H1 (cell line): ENCODE data around the gene ABHD17B. TPM values are rescaled to one million over a fixed set of nuclear protein-coding genes. Genes with fewer than 3 reads are reported as not detected.

Experiments
- CTCF ChIA-PET: fragments of 300-600 bp; sonication (Branson Sonifier 250); formaldehyde crosslinking; loops from one replicate; lab custom pipeline; 2021; ENCODE audit not compliant: partially characterized antibody; lab: Charles Lee
- POLR2A ChIA-PET: fragments of 300-600 bp; sonication (Branson Sonifier 250); formaldehyde crosslinking; loops from one replicate; lab custom pipeline; 2021; ENCODE audit warnings: inconsistent platforms; ENCODE audit not compliant: partially characterized antibody; lab: Charles Lee
- DNase-seq, 2 experiments: peaks; one replicate each; pipeline versions ENCODE4 v3.0.0 to v3.0.0-alpha.2; 2010 to 2022; ENCODE audit warnings: low spot score in 2 of 2, low read depth in 1 of 2, mixed read lengths in 1 of 2
- FAIRE-seq: peaks from 2 replicates; lab custom pipeline; 2011; peaks lifted over from hg19 to GRCh38; lab: Jason Lieb, UNC
- H2AFZ ChIP-seq: 2 replicates; pipeline ENCODE4 v1.8.1; 2012; ENCODE audit warnings: low read length, inconsistent platforms
- H2AK5ac ChIP-seq: 2 replicates; pipeline ENCODE4 v1.6.1; 2013; ENCODE audit warnings: low read depth, low read length
- H2BK120ac ChIP-seq: replicated peaks from 2 replicates; pipeline ENCODE3; 2013; ENCODE audit warnings: low read depth, low read length, inconsistent platforms
- H2BK12ac ChIP-seq: 2 replicates; pipeline ENCODE4 v1.6.1; 2013; ENCODE audit warnings: low read depth, low read length
- H2BK15ac ChIP-seq: 2 replicates; pipeline ENCODE4 v1.6.1; 2013; ENCODE audit warnings: low read length
- H2BK20ac ChIP-seq: 2 replicates; pipeline ENCODE4 v1.6.1; 2013; ENCODE audit warnings: low read length
- H2BK5ac ChIP-seq: 2 replicates; pipeline ENCODE4 v1.6.1; 2013; ENCODE audit warnings: low read depth, low read length
- H3K14ac ChIP-seq: 2 replicates; pipeline ENCODE4 v1.6.1; 2013; ENCODE audit warnings: inconsistent platforms; ENCODE audit not compliant: insufficient read length
- H3K18ac ChIP-seq: 2 replicates; pipeline ENCODE4 v1.6.1; 2013; ENCODE audit warnings: low read length; ENCODE audit errors: extremely low read depth
- H3K23ac ChIP-seq: 2 replicates; pipeline ENCODE4 v1.6.1; 2013; ENCODE audit warnings: inconsistent platforms; ENCODE audit not compliant: insufficient read length
- H3K23me2 ChIP-seq: 2 replicates; pipeline ENCODE4 v1.6.1; 2013; ENCODE audit warnings: low read depth, low read length
- H3K27ac ChIP-seq: 2 replicates; pipeline ENCODE4 v1.6.1; 2011; ENCODE audit warnings: low read depth, low read length, inconsistent platforms
- H3K27me3 ChIP-seq, 4 experiments: replicated peaks in 1 of 4; 1 replicate in 1 of 4; 2 replicates in 3 of 4; pipeline versions ENCODE4 v1.6.1 to v1.8.1; 2011 to 2013; ENCODE audit warnings: low read length in 3 of 4, mild to moderate bottlenecking in 3 of 4, inconsistent platforms in 2 of 4, mixed read lengths in 2 of 4, moderate library complexity in 1 of 4; ENCODE audit not compliant: control insufficient read depth in 3 of 4, insufficient read depth in 3 of 4; ENCODE audit errors: extremely low read depth in 1 of 4
- H3K36me3 ChIP-seq, 4 experiments: 2 replicates each; pipeline versions ENCODE4 v1.6.1 to v1.8.1; 2011 to 2013; ENCODE audit warnings: mild to moderate bottlenecking in 4 of 4, low read length in 3 of 4, moderate library complexity in 2 of 4, control low read depth in 1 of 4, inconsistent platforms in 1 of 4; ENCODE audit not compliant: insufficient read depth in 4 of 4, control insufficient read depth in 2 of 4
- H3K4ac ChIP-seq: replicated peaks from 2 replicates; pipeline ENCODE3; 2013; ENCODE audit warnings: low read length, low read depth, mixed read lengths, inconsistent platforms; ENCODE audit not compliant: insufficient read length
- H3K4me1 ChIP-seq, 4 experiments: replicated peaks in 1 of 4; 1 replicate in 1 of 4; 2 replicates in 3 of 4; pipeline versions ENCODE4 v1.6.1 to v1.8.1; 2011 to 2013; ENCODE audit warnings: low read length in 3 of 4, inconsistent platforms in 2 of 4, mixed read lengths in 1 of 4; ENCODE audit not compliant: insufficient read depth in 4 of 4, control insufficient read depth in 3 of 4
- H3K4me2 ChIP-seq, 2 experiments: 2 replicates each; pipeline versions ENCODE4 v1.6.1 to v1.8.1; 2011 to 2013; ENCODE audit warnings: low read depth in 2 of 2, low read length in 2 of 2, control low read depth in 1 of 2, inconsistent platforms in 1 of 2, mild to moderate bottlenecking in 1 of 2; ENCODE audit not compliant: insufficient read depth in 1 of 2
- H3K4me3 ChIP-seq, 4 experiments: fragments of 200-600, 300-600 bp in 1 of 4; sonication (generic), shearing (Covaris generic), sonication (Bioruptor Twin) in 1 of 4; 2 replicates each; pipeline versions ENCODE4 v1.5.1 to v1.8.1; 2011 to 2016; ENCODE audit warnings: low read length in 4 of 4, low read depth in 3 of 4, control low read depth in 2 of 4, inconsistent platforms in 2 of 4, mild to moderate bottlenecking in 2 of 4, mixed read lengths in 1 of 4, moderate library complexity in 1 of 4; ENCODE audit not compliant: insufficient read depth in 2 of 4; ENCODE audit errors: extremely low read depth in 1 of 4
- H3K56ac ChIP-seq: replicated peaks from 2 replicates; pipeline ENCODE3; 2013; ENCODE audit warnings: low read depth, mild to moderate bottlenecking, mixed read lengths, low read length, inconsistent platforms; ENCODE audit not compliant: insufficient read length
- H3K79me1 ChIP-seq: 2 replicates; pipeline ENCODE4 v1.6.1; 2013; ENCODE audit warnings: low read depth, low read length, control low read depth
- H3K79me2 ChIP-seq, 2 experiments: 2 replicates each; pipeline versions ENCODE4 v1.6.1 to v1.8.1; 2012 to 2013; ENCODE audit warnings: low read length in 2 of 2, mild to moderate bottlenecking in 2 of 2, inconsistent platforms in 1 of 2; ENCODE audit not compliant: insufficient read depth in 2 of 2, control insufficient read depth in 1 of 2
- H3K9ac ChIP-seq, 4 experiments: replicated peaks in 1 of 4; 1 replicate in 1 of 4; 2 replicates in 3 of 4; pipeline versions ENCODE4 v1.6.1 to v1.8.1; 2011 to 2013; ENCODE audit warnings: low read depth in 3 of 4, low read length in 3 of 4, control low read depth in 2 of 4, mild to moderate bottlenecking in 2 of 4, moderate library complexity in 2 of 4, inconsistent platforms in 1 of 4; ENCODE audit errors: extremely low read depth in 1 of 4
- H3K9me3 ChIP-seq, 2 experiments: 2 replicates each; pipeline versions ENCODE4 v1.6.1 to v1.8.1; 2012 to 2013; ENCODE audit warnings: mild to moderate bottlenecking in 2 of 2, moderate library complexity in 2 of 2, control low read depth in 1 of 2, inconsistent platforms in 1 of 2, low read depth in 1 of 2, low read length in 1 of 2, mixed read lengths in 1 of 2; ENCODE audit not compliant: insufficient read depth in 2 of 2
- H4K20me1 ChIP-seq, 2 experiments: replicated peaks in 1 of 2; 2 replicates each; pipeline versions ENCODE3 to v1.8.1; 2011 to 2013; ENCODE audit warnings: inconsistent platforms in 2 of 2, low read length in 2 of 2, mild to moderate bottlenecking in 1 of 2; ENCODE audit not compliant: insufficient read depth in 2 of 2, control insufficient read depth in 1 of 2
- H4K5ac ChIP-seq: 2 replicates; pipeline ENCODE4 v1.6.1; 2013; ENCODE audit warnings: low read length, low read depth, mixed read lengths, inconsistent platforms; ENCODE audit not compliant: insufficient read length
- H4K8ac ChIP-seq: 2 replicates; pipeline ENCODE4 v1.8.0; 2013; ENCODE audit warnings: mild to moderate bottlenecking, moderate library complexity, low read length, inconsistent platforms; ENCODE audit not compliant: insufficient read depth; ENCODE audit errors: extremely low read depth
- H4K91ac ChIP-seq: replicated peaks from 2 replicates; pipeline ENCODE3; 2013; ENCODE audit warnings: low read length, mixed read lengths, inconsistent platforms; ENCODE audit not compliant: insufficient read length
- CHD1 ChIP-seq: IDR thresholded peaks from 2 replicates; pipeline ENCODE4 v1.6.1; 2012; ENCODE audit warnings: low read depth, low read length, improper control_type of control experiment
- RBBP5 ChIP-seq: IDR thresholded peaks from 2 replicates; pipeline ENCODE4 v1.7.1; 2012; ENCODE audit warnings: low read depth, mild to moderate bottlenecking, inconsistent platforms, low read length, moderate library complexity, borderline replicate concordance
- RXRA ChIP-seq: IDR thresholded peaks from 2 replicates; pipeline ENCODE4 v1.6.1; 2011; ENCODE audit warnings: low read depth, mild to moderate bottlenecking, low read length, moderate library complexity; ENCODE audit not compliant: insufficient read depth
- SIN3A ChIP-seq, 2 experiments: IDR thresholded peaks in 1 of 2; conservative IDR thresholded peaks in 1 of 2; 2 replicates each; pipeline ENCODE4 v1.6.1; 2011 to 2012; ENCODE audit warnings: low read length in 2 of 2, improper control_type of control experiment in 1 of 2, low read depth in 1 of 2, mild to moderate bottlenecking in 1 of 2
- SP2 ChIP-seq: IDR thresholded peaks from 2 replicates; pipeline ENCODE4 v1.6.1; 2012; ENCODE audit warnings: mild to moderate bottlenecking, low read length, inconsistent platforms
- TAF7 ChIP-seq: optimal IDR thresholded peaks from 2 replicates; pipeline ENCODE3; 2011; ENCODE audit warnings: low read depth, mild to moderate bottlenecking, inconsistent platforms, low read length, moderate library complexity, borderline replicate concordance
- YY1 ChIP-seq: IDR thresholded peaks from 2 replicates; pipeline ENCODE4 v1.6.1; 2011; ENCODE audit warnings: low read depth, mild to moderate bottlenecking, low read length
- WGBS, 2 experiments: shearing (Covaris generic) in 1 of 2; methylation state at CpG; one replicate each; pipeline versions ENCODE4 v1.1.6 to v1.1.7; 2013 to 2015; ENCODE audit warnings: low lambda C conversion rate in 2 of 2, mixed read lengths in 2 of 2, inconsistent platforms in 1 of 2, low coverage in 1 of 2, missing lambda C conversion rate in 1 of 2; ENCODE audit not compliant: insufficient replicate concordance in 2 of 2, insufficient coverage in 1 of 2, insufficient read length in 1 of 2; ENCODE audit errors: extremely low coverage in 1 of 2, missing lambda C conversion rate in 1 of 2; 5-methylcytosine and 5-hydroxymethylcytosine counted together
- polyA plus RNA-seq, 7 experiments: library from polyadenylated mRNA; depleted of rRNA in 3 of 7; stranded (reverse) in 5 of 7; unstranded in 2 of 7; fragments of >200 nt in 5 of 7; fragments of 200-250 nt in 2 of 7; gene quantifications; 1 replicate in 5 of 7; 2 replicates in 1 of 7; 4 replicates in 1 of 7; pipeline versions ENCODE4 v1.2.1 to v1.2.3, GENCODE V29; 2011 to 2013; ENCODE audit warnings: missing spikeins in 2 of 7, mixed read lengths in 2 of 7
- total RNA-seq: library from RNA; stranded (reverse); fragmentation: NEBNext Ultra II Directional; extraction: Animal tissue kit (Norgen Biotek cat#: 25700); gene quantifications from 2 replicates; pipeline ENCODE4 v1.2.1, GENCODE V29; 2021
- TF ChIP-seq, protein P1 (sequence below), 3 experiments: IDR thresholded peaks; 1 replicate in 2 of 3; 2 replicates in 1 of 3; pipeline versions ENCODE4 v1.5.1 to v1.6.1; 2011; ENCODE audit warnings: low read length in 3 of 3, mild to moderate bottlenecking in 3 of 3, inconsistent platforms in 2 of 3, low read depth in 1 of 3, moderate library complexity in 1 of 3; ENCODE audit not compliant: insufficient read depth in 1 of 3; ENCODE audit errors: control extremely low read depth in 1 of 3
- TF ChIP-seq, protein P2 (sequence below): IDR thresholded peaks from 2 replicates; pipeline ENCODE4 v1.6.1; 2012; ENCODE audit warnings: low read length, inconsistent platforms

The ABHD17B gene
- total and polyA plus RNA-seq, 2 of the 8 experiments (the other 6 are each of a cell fraction or from before 2014, with no cell fraction given) = 37.2 to 60.8 TPM

DNA sequence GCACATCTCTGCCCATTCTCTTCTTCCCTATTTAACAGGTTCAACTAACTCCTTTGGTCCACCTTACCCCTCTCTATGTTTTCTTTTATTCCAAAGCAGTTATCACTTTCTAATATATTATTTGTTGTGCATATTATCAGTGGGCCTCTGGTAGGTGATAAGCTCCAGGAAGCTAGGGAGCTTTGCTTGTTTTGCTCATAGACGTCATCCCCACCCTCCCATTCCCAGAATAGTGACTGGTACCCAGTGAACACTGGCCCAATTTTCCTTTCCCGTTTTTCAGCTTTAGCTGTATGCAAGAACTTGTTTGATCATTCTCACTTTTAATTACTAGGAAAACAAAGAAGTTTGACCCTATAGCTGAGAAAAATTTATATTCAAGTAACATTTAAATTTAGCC is 6.9 kb downstream of the ABHD17B start:
- Histone ChIP-seq H4K8ac (no peak overlapping the region), H3K14ac (no peak overlapping the region), H3K27me3 (no peaks in the 10 kb centered on the region), H3K9ac (no peak overlapping the region), H3K9me3 (no peaks in the 10 kb centered on the region), H2BK5ac (no peak overlapping the region), H3K4me2 (no peak overlapping the region), H2BK12ac (no peak overlapping the region), H4K20me1 (peaks cover 25 to 26% of the 10 kb centered on the region in 2 experiments), H3K4me1 (peaks cover 0 to 29% (median 9%) of the 10 kb centered on the region in 4 experiments), H2BK15ac (no peak overlapping the region), H3K4me3 (no peak overlapping the region), H2BK20ac (no peak overlapping the region), H2AK5ac (no peak overlapping the region), H3K36me3 (peaks cover 0 to 16% (median 2%) of the 10 kb centered on the region in 4 experiments; a peak in 3 of 8 replicates), H3K27ac (no peak overlapping the region), H3K79me2 (peaks cover 53 to 98% of the 10 kb centered on the region in 2 experiments), H4K91ac (no peak overlapping the region), H3K56ac (no peak overlapping the region), H2BK120ac (no peak overlapping the region), H2AFZ (no peak overlapping the region), H3K23me2 (no peaks in the 10 kb centered on the region; the same call in 1 of the 2 replicates), H3K4ac (no peak overlapping the region), H4K5ac (no peak overlapping the region), H3K23ac (no peak overlapping the region), H3K18ac (no peak overlapping the region), H3K79me1 (no peaks in the 10 kb centered on the region; the same call in 1 of the 2 replicates)
- WGBS, 2 experiments = 76% methylated on average over 2 of the region's 2 CpGs; no CpG with 5 or more reads in 1 of the 2 experiments
- FAIRE-seq (no peak), DNase-seq (no peak)
- ChIA-PET POLR2A (interaction anchor here (1.4 kb wide), 1 partner anchor 16 kb away, joined by 3 read pairs; no protein-coding TSS in a partner anchor), CTCF (interaction anchor here (0.6 to 1.3 kb wide), 3 partner anchors 83 to 121 kb away, joined by 3 to 4 read pairs (median 4); no protein-coding TSS in a partner anchor)
- TF ChIP-seq YY1 (no peak), TAF7 (no peak), SP2 (no peak), RBBP5 (no peak), CHD1 (no peak), SIN3A (conservative IDR thresholded peaks at IDR 0.05 in 1 of 2, IDR thresholded peaks at IDR 0.05 in 1 of 2; ENCODE audit: low read depth in 1 of 2, low read length in 2 of 2) (no peak), RXRA (no peak)
- TF ChIP-seq, protein P1, sequence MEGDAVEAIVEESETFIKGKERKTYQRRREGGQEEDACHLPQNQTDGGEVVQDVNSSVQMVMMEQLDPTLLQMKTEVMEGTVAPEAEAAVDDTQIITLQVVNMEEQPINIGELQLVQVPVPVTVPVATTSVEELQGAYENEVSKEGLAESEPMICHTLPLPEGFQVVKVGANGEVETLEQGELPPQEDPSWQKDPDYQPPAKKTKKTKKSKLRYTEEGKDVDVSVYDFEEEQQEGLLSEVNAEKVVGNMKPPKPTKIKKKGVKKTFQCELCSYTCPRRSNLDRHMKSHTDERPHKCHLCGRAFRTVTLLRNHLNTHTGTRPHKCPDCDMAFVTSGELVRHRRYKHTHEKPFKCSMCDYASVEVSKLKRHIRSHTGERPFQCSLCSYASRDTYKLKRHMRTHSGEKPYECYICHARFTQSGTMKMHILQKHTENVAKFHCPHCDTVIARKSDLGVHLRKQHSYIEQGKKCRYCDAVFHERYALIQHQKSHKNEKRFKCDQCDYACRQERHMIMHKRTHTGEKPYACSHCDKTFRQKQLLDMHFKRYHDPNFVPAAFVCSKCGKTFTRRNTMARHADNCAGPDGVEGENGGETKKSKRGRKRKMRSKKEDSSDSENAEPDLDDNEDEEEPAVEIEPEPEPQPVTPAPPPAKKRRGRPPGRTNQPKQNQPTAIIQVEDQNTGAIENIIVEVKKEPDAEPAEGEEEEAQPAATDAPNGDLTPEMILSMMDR (IDR thresholded peaks at IDR 0.05; ENCODE audit: control extremely low read depth in 1 of 3, insufficient read depth in 1 of 3, low read depth in 1 of 3, low read length in 3 of 3) = no peak
- TF ChIP-seq, protein P2, sequence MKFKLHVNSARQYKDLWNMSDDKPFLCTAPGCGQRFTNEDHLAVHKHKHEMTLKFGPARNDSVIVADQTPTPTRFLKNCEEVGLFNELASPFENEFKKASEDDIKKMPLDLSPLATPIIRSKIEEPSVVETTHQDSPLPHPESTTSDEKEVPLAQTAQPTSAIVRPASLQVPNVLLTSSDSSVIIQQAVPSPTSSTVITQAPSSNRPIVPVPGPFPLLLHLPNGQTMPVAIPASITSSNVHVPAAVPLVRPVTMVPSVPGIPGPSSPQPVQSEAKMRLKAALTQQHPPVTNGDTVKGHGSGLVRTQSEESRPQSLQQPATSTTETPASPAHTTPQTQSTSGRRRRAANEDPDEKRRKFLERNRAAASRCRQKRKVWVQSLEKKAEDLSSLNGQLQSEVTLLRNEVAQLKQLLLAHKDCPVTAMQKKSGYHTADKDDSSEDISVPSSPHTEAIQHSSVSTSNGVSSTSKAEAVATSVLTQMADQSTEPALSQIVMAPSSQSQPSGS = no peak
